ENCODE data around the gene PLA2G4C.

Gene PLA2G4C

DNA sequence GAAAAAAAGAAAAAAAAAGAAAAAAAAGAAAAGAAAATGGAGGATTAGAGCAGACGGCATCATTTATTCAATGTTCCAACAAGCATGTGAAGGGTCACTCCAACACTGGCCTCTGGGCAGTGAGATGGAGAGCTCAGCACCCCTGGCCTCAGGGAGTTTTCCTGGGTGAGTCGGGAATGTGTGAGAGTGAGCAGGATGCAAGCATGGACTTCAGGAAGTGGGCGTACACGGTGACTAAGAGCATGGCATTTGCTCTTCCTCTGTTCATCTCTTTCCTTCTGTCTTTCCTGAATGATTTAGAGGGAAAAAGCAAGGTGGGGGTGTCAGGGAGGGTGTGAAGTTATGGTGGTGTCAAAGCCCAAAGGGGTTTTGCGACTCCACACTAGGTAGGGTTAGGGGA lies 66.1 kb downstream of the PLA2G4C start:
- no peak overlapping the region for H3K4me3 ChIP-seq (ENCODE audit: low read length)
- no peaks in the 10 kb centered on the region for H3K4me1 ChIP-seq (ENCODE audit: control insufficient read depth, low read depth, low read length)
- no peaks in the 10 kb centered on the region for H3K9me3 ChIP-seq (ENCODE audit: control insufficient read depth, low read depth, low read length)
- H3K27me3 ChIP-seq (ENCODE audit: control insufficient read depth, insufficient read depth, low read length): no peaks in the 10 kb centered on the region
- no peak overlapping the region for H3K9ac ChIP-seq (ENCODE audit: low read length)
- no peak overlapping the region for H3K27ac ChIP-seq (ENCODE audit: low read length)
- H3K36me3 ChIP-seq (ENCODE audit: control insufficient read depth, low read depth, low read length): no peaks in the 10 kb centered on the region

- no peak within 1 kb of the TSS for H3K4me3 ChIP-seq (ENCODE audit: low read length)
- no peak within 1 kb of the TSS for H3K9ac ChIP-seq (ENCODE audit: low read length)
- H3K27me3 ChIP-seq (ENCODE audit: control insufficient read depth, insufficient read depth, low read length): no peaks in the 10 kb centered on the region
- H3K9me3 ChIP-seq (ENCODE audit: control insufficient read depth, low read depth, low read length): no peaks in the 10 kb centered on the region
- H3K36me3 ChIP-seq (ENCODE audit: control insufficient read depth, low read depth, low read length): no peaks in the 10 kb centered on the region
- H3K27ac ChIP-seq (ENCODE audit: low read length): no peak within 1 kb of the TSS
- H3K4me1 ChIP-seq (ENCODE audit: control insufficient read depth, low read depth, low read length): no peaks in the 10 kb centered on the region
These were observed 66.8 kb downstream of the PLA2G4C start, which contains the start of gene CABP5 for GRCh38 chr19:48043675-48044258. CABP5 (minus strand) TSS chr19:48044079; CDS start chr19:48043922, 157 bp downstream.

GRCh38 chr19:48041877-48042580 lies 68.6 kb downstream of the PLA2G4C start:
- H3K4me3 ChIP-seq (ENCODE audit: low read length): no peak overlapping the region
- H3K36me3 ChIP-seq (ENCODE audit: control insufficient read depth, low read depth, low read length): no peaks in the 10 kb centered on the region
- no peak overlapping the region for H3K9ac ChIP-seq (ENCODE audit: low read length)
- H3K27me3 ChIP-seq (ENCODE audit: control insufficient read depth, insufficient read depth, low read length): no peaks in the 10 kb centered on the region
- H3K4me1 ChIP-seq (ENCODE audit: control insufficient read depth, low read depth, low read length): no peaks in the 10 kb centered on the region
- H3K27ac ChIP-seq (ENCODE audit: low read length): no peak overlapping the region
- H3K9me3 ChIP-seq (ENCODE audit: control insufficient read depth, low read depth, low read length): peaks cover 2% of the 10 kb centered on the region

GRCh38 chr19:48036765-48037164 lies 73.9 kb downstream of the PLA2G4C start:
- Histone ChIP-seq H3K27ac (ENCODE audit: low read length) (no peak overlapping the region), H3K9me3 (ENCODE audit: control insufficient read depth, low read depth, low read length) (peaks cover 6% of the 10 kb centered on the region), H3K27me3 (ENCODE audit: control insufficient read depth, insufficient read depth, low read length) (no peaks in the 10 kb centered on the region), H3K4me1 (ENCODE audit: control insufficient read depth, low read depth, low read length) (no peaks in the 10 kb centered on the region), H3K9ac (ENCODE audit: low read length) (no peak overlapping the region), H3K4me3 (ENCODE audit: low read length) (no peak overlapping the region), H3K36me3 (ENCODE audit: control insufficient read depth, low read depth, low read length) (no peaks in the 10 kb centered on the region)

GRCh38 chr19:48033604-48034003 lies 77.0 kb downstream of the PLA2G4C start:
- no peaks in the 10 kb centered on the region for H3K27me3 ChIP-seq (ENCODE audit: control insufficient read depth, insufficient read depth, low read length)
- no peak overlapping the region for H3K4me3 ChIP-seq (ENCODE audit: low read length)
- peaks cover 6% of the 10 kb centered on the region for H3K9me3 ChIP-seq (ENCODE audit: control insufficient read depth, low read depth, low read length)
- no peaks in the 10 kb centered on the region for H3K4me1 ChIP-seq (ENCODE audit: control insufficient read depth, low read depth, low read length)
- H3K9ac ChIP-seq (ENCODE audit: low read length): no peak overlapping the region
- no peak overlapping the region for H3K27ac ChIP-seq (ENCODE audit: low read length)
- no peaks in the 10 kb centered on the region for H3K36me3 ChIP-seq (ENCODE audit: control insufficient read depth, low read depth, low read length)

DNA sequence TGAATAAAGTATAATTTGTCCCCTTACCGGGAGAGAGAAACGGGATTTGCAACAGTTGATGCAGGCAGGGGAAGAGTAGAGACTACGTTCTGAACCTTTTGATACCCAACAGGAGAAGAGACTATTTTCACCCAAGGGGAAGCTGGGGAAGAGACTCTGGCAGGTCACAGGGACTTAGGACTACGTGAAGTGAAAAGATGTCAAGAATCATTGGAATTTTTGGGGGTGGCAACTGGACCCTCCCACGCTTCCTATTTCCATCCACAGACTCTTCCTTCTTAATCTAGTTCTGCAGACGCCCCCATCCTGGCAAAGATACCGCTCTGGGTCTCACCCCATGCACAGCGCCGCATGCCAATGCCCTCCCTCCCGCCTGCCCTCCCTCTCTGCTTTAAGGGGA lies 80.5 kb downstream of the PLA2G4C start:
- H3K27me3 ChIP-seq (ENCODE audit: control insufficient read depth, insufficient read depth, low read length): no peaks in the 10 kb centered on the region
- no peak overlapping the region for H3K4me3 ChIP-seq (ENCODE audit: low read length)
- H3K9me3 ChIP-seq (ENCODE audit: control insufficient read depth, low read depth, low read length): no peaks in the 10 kb centered on the region

DNA sequence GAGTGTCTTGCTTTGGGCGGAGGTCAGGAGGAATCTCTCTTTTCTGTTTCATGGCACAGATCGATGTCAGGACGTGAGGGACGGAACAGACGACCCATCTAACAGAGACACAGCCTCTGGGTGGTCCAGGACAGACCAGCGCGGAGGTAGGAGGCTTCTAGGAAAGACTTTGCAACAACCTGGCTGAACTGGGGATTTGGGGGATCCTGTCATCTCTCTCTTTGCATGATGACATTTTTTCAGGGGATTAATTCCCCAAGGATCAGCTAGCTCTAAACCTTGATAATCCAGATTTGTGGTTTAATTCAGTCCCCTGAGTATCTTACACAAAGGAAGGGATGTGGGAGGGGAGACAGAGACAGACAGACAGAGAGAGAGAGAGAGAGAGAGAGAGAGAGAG lies 81.2 kb downstream of the PLA2G4C start:
- no peak overlapping the region for H3K27ac ChIP-seq (ENCODE audit: low read length)
- H3K4me3 ChIP-seq (ENCODE audit: low read length): no peak overlapping the region
- H3K9me3 ChIP-seq (ENCODE audit: control insufficient read depth, low read depth, low read length): no peaks in the 10 kb centered on the region
- H3K9ac ChIP-seq (ENCODE audit: low read length): no peak overlapping the region
- no peaks in the 10 kb centered on the region for H3K4me1 ChIP-seq (ENCODE audit: control insufficient read depth, low read depth, low read length)
- no peaks in the 10 kb centered on the region for H3K27me3 ChIP-seq (ENCODE audit: control insufficient read depth, insufficient read depth, low read length)
- no peaks in the 10 kb centered on the region for H3K36me3 ChIP-seq (ENCODE audit: control insufficient read depth, low read depth, low read length)

More for the DNA sequence above, 80.5 kb downstream of the PLA2G4C start:
- Histone ChIP-seq H3K4me1 (ENCODE audit: control insufficient read depth, low read depth, low read length) (no peaks in the 10 kb centered on the region), H3K27ac (ENCODE audit: low read length) (no peak overlapping the region), H3K36me3 (ENCODE audit: control insufficient read depth, low read depth, low read length) (no peaks in the 10 kb centered on the region), H3K9ac (ENCODE audit: low read length) (no peak overlapping the region)

- no peak overlapping the region for H3K27ac ChIP-seq (ENCODE audit: low read length)
- H3K27me3 ChIP-seq (ENCODE audit: control insufficient read depth, insufficient read depth, low read length): no peaks in the 10 kb centered on the region
- no peaks in the 10 kb centered on the region for H3K36me3 ChIP-seq (ENCODE audit: control insufficient read depth, low read depth, low read length)
- no peaks in the 10 kb centered on the region for H3K9me3 ChIP-seq (ENCODE audit: control insufficient read depth, low read depth, low read length)
- H3K4me1 ChIP-seq (ENCODE audit: control insufficient read depth, low read depth, low read length): no peaks in the 10 kb centered on the region
- no peak overlapping the region for H3K9ac ChIP-seq (ENCODE audit: low read length)
- H3K4me3 ChIP-seq (ENCODE audit: low read length): no peak overlapping the region
These were observed 85.1 kb downstream of the PLA2G4C start for GRCh38 chr19:48025480-48025879.

DNA sequence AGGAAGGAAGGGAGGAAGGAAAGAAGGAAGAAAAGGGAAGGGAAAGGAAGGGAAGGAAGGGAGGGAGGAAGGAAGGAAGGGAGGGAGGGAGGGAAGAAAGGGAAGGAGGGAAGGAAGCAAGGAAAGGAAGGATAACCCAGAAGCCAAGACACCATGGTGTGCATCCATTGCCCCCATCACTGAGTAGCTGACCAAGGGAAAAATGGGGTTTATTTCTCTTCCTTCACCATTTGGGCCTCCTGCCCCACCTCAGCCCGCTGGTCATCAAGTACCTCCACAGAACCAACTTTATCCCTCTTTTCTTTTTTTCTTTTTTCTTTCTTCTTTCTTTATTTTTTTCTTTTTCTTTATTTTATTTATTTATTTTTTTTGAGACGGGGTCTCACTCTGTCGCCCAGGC lies 87.1 kb downstream of the PLA2G4C start:
- H3K4me3 ChIP-seq (ENCODE audit: low read length): no peak overlapping the region
- H3K36me3 ChIP-seq (ENCODE audit: control insufficient read depth, low read depth, low read length): no peaks in the 10 kb centered on the region
- no peak overlapping the region for H3K27ac ChIP-seq (ENCODE audit: low read length)
- H3K27me3 ChIP-seq (ENCODE audit: control insufficient read depth, insufficient read depth, low read length): no peaks in the 10 kb centered on the region
- no peaks in the 10 kb centered on the region for H3K9me3 ChIP-seq (ENCODE audit: control insufficient read depth, low read depth, low read length)
- no peaks in the 10 kb centered on the region for H3K4me1 ChIP-seq (ENCODE audit: control insufficient read depth, low read depth, low read length)
- no peak overlapping the region for H3K9ac ChIP-seq (ENCODE audit: low read length)

DNA sequence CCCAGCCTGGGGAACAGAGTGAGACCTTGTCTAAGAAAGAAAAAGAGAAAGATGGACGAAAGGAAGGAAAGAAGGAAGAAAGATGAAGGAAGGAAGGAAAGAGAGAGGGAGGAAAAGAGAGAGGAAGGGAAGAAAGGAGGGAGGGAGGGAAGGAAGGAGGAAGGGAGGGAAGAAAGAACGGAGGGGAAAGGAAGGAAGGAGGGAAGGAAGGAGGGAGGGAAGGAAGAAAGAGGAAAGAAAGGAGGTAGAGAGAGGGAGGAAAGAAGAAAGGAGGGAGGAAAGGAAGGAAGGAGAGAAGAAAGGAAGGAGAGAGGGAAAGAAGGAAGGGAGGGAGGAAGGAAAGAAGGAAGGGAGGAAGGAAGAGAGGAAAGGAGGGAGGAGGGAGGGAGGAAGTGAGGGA lies 87.6 kb downstream of the PLA2G4C start:
- Histone ChIP-seq H3K4me1 (ENCODE audit: control insufficient read depth, low read depth, low read length) (no peaks in the 10 kb centered on the region), H3K36me3 (ENCODE audit: control insufficient read depth, low read depth, low read length) (no peaks in the 10 kb centered on the region), H3K27me3 (ENCODE audit: control insufficient read depth, insufficient read depth, low read length) (no peaks in the 10 kb centered on the region), H3K27ac (ENCODE audit: low read length) (no peak overlapping the region), H3K9ac (ENCODE audit: low read length) (no peak overlapping the region), H3K4me3 (ENCODE audit: low read length) (no peak overlapping the region), H3K9me3 (ENCODE audit: control insufficient read depth, low read depth, low read length) (no peaks in the 10 kb centered on the region)

DNA sequence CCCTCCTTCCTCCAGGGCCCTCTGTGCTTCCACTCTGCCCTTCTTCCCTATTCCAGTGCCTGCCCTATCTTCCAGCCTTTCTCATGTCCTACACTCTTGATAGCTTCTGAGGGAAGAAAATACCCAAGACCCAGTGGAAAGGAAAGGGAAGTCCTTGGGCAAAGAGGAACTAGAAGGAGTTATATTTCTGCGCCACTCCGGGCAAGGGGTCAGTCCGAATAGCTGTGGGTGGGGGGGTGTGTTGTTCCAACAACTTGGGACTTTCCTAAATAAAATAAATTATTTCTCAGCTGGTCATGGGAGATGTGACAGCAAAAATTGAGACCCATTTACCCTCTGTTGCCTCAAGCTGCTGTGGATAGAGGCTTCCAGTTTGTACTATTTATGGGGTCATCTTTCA lies 89.9 kb downstream of the PLA2G4C start:
- Histone ChIP-seq H3K27ac (ENCODE audit: low read length) (no peak overlapping the region), H3K4me3 (ENCODE audit: low read length) (no peak overlapping the region), H3K9ac (ENCODE audit: low read length) (no peak overlapping the region), H3K9me3 (ENCODE audit: control insufficient read depth, low read depth, low read length) (no peaks in the 10 kb centered on the region), H3K27me3 (ENCODE audit: control insufficient read depth, insufficient read depth, low read length) (no peaks in the 10 kb centered on the region), H3K4me1 (ENCODE audit: control insufficient read depth, low read depth, low read length) (no peaks in the 10 kb centered on the region), H3K36me3 (ENCODE audit: control insufficient read depth, low read depth, low read length) (no peaks in the 10 kb centered on the region)
